Testis (tissue), 2 donors: ENCODE data around the gene TM9SF2.

Experiments used
- CTCF ChIP-seq, 3 experiments: fragments of 450-650 bp in 2 of 3; fragments of 200-600 bp in 1 of 3; sonication (generic) in 1 of 3; IDR thresholded peaks; one replicate each; pipeline ENCODE4 v1.5.1; 2016 to 2019; ENCODE audit warnings: antibody characterized with exemption in 3 of 3, mild to moderate bottlenecking in 2 of 3, moderate library complexity in 1 of 3
- POLR2A ChIP-seq: fragments of 450-650 bp; IDR thresholded peaks from one replicate; pipeline ENCODE4 v1.6.1; 2017; ENCODE audit warnings: antibody characterized with exemption, mild to moderate bottlenecking, moderate library complexity

GRCh38 chr13:99501184-99501847, at the start of gene TM9SF2:
- TF ChIP-seq CTCF (IDR thresholded peaks at IDR 0.05), result peak in 1 of 3 experiments; percentile 19
- TF ChIP-seq POLR2A, result no peak
